Motor neuron (in vitro differentiated cells): ENCODE measurements around the gene VOPP1. TPM values are rescaled to one million over a fixed set of nuclear protein-coding genes. Genes with fewer than 3 reads are reported as not detected.
"Not testable (repeated sequence)": the region's sequence is repeated elsewhere in the genome, so short reads cannot be mapped to it uniquely, and the experiment has no call there.

ENCODE experiments used
- ATAC-seq, 8 experiments: fragments of 200-7000 bp; cut with Tn5 transposase; replicated peaks in 6 of 8; 2 replicates each; pipeline ENCODE4 v1.8.0; 2021; ENCODE audit warnings: mild to moderate bottlenecking in 8 of 8, moderate library complexity in 8 of 8
- H3K27ac ChIP-seq, 2 donors: fragments of 250-450 bp; sonication (Bioruptor Pico); 2 replicates each; pipeline ENCODE4 v1.9.0; 2021; ENCODE audit warnings: antibody characterized with exemption in 2 of 2, mild to moderate bottlenecking in 2 of 2, moderate library complexity in 1 of 2
- H3K4me1 ChIP-seq, 2 donors: fragments of 250-450 bp; sonication (Bioruptor Pico); replicated peaks in 1 of 2; 2 replicates each; pipeline ENCODE4 v1.6.1; 2021; ENCODE audit warnings: antibody characterized with exemption in 2 of 2, mild to moderate bottlenecking in 2 of 2, moderate library complexity in 1 of 2
- H3K4me3 ChIP-seq, 5 donors: fragments of 250-450 bp; sonication (Bioruptor Pico); 2 replicates each; pipeline ENCODE4 v1.9.0; 2021; ENCODE audit warnings: antibody characterized with exemption in 5 of 5, mild to moderate bottlenecking in 5 of 5, moderate library complexity in 4 of 5
- WGBS, 10 experiments: fragments of 450-650 bp; shearing (Covaris generic); methylation state at CpG; one replicate each; pipeline ENCODE4 v1.0.0; 2022; 5-methylcytosine and 5-hydroxymethylcytosine counted together
- in situ Hi-C, 9 experiments: fragments of 400-800 bp; cut with MboI; loops; one replicate each; pipeline ENCODE4 v1.15.0; 2021; ENCODE audit warnings: low sequenced_read_pairs in 9 of 9, low pct_unique_long_range_greater_than_20kb in 2 of 9; ENCODE audit not compliant: unreplicated experiment in 9 of 9
- total RNA-seq, 8 experiments: library from RNA; unstranded; fragments of 300-600 nt; gene quantifications; 2 replicates each; pipeline versions ENCODE4 v1.2.3 to v1.2.4, GENCODE V29; 2022

VOPP1 gene
- total RNA-seq, 8 experiments from 2014 or later: 43.9 to 131 (median 56.3) TPM

DNA sequence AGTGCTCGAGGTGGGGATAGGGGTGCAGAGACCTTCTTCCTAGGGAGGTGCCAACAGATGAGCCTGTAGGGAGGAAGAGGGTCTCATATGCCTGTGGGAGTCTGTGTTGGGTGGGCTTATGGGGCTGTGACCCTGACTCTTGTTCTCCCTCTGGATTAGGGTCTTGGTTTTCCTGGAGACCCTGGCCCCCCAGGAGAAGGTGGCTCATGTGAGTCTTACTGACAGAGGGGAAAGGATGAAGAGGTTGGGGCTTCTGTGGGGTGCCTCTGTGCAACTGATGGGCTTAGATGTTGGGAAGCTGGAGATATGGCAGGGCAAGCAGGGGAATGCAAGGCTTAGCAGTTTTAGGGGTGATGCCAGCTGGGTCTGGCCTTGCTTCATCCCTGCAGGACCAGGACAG is 20.2 kb upstream of the VOPP1 start:
- WGBS, 10 experiments: no CpG with 5 or more reads among the region's 1 CpG
- no peak overlapping the region for H3K4me3 ChIP-seq
- H3K4me1 ChIP-seq: no peaks in the 10 kb centered on the region
- ATAC-seq: no peak
- no peak overlapping the region for H3K27ac ChIP-seq
- in situ Hi-C loops: loop anchor here in 2 of 9 experiments (25.0 kb wide), 2 partner anchors 305 to 330 kb away; no protein-coding TSS in a partner anchor

DNA sequence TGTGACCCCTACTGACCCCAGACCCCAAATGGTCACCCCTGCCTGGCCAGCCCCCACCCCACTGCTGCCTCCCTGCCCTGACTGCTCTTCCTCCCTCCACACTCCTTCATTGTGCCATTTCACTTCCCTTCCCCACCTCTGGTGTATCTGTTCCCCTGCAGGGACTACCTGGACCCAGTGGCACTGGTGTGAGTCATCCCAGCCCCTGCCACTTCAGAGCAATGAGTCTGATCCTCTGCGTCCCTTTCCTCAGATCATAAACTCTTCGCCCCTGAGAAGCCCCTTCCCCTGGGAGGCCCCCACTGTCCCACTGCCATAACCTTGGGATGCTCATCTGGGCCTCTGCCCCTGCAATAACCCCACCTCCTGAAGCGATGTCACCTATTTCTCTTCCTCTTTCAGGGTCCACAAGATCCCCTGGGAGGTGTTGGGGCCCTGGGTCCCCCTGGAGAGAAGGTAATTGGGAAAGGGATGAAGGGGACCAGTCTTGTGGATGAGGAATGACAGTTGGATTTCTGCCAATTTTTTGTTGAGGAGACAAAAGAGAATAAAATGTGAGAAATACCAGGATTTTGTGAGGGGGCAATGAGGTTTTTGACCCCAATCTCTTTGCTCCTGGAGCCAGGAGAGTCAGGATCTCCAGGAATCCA is 19.1 kb upstream of the VOPP1 start:
- H3K27ac ChIP-seq: no peak overlapping the region
- ATAC-seq: no peak
- in situ Hi-C loops: loop anchor here in 2 of 9 experiments (25.0 kb wide), 2 partner anchors 304 to 329 kb away; no protein-coding TSS in a partner anchor
- H3K4me3 ChIP-seq: no peak overlapping the region
- WGBS, 10 experiments: 50 to 57% methylated on average over 1 to 2 of the region's 3 CpGs; no CpG with 5 or more reads in 8 of the 10 experiments
- no peaks in the 10 kb centered on the region for H3K4me1 ChIP-seq

DNA sequence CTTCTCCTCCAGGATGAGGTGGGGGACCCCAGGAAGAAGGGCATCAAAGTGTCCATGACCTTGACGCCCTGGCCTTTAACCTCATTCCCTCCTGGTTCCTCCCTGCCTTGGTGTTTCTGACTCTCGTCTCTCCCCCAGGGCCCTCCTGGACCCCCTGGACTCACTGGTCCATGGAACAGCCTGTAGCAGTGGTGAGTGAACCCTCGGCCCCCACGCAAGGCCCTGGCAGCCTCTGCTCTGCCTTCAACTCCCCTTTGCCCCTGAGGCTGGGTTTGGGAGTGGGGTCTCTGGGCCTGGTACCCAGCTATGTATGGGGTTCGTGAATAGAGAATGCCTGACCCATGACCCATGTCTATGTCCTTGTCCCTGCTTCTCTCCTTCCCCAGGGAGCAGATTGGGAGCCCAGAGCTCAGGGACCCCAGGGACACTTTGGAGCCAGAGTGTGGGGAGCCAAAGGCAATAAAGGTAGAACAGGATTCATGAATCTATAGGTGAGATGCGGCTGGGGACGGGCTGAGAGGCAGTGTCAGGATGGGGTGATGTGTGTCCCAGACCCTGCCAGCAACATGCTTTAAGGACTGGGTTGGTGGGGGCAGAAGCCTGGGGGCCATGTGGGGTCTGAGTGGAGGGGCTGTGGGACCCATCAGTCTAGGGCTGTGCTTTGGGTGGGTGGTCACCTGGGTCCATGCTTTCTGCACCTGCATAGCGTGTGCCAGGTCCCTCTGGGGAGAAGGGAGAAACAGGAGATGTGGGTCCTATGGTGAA is 18.4 kb upstream of the VOPP1 start:
- no peak for ATAC-seq
- H3K27ac ChIP-seq: no peak overlapping the region
- no peaks in the 10 kb centered on the region for H3K4me1 ChIP-seq
- in situ Hi-C loops: loop anchor here in 2 of 9 experiments (25.0 kb wide), 2 partner anchors 303 to 328 kb away; no protein-coding TSS in a partner anchor
- no peak overlapping the region for H3K4me3 ChIP-seq
- WGBS, 10 experiments: 60 to 73% (median 60%) methylated on average over 1 to 2 of the region's 8 CpGs; no CpG with 5 or more reads in 7 of the 10 experiments

DNA sequence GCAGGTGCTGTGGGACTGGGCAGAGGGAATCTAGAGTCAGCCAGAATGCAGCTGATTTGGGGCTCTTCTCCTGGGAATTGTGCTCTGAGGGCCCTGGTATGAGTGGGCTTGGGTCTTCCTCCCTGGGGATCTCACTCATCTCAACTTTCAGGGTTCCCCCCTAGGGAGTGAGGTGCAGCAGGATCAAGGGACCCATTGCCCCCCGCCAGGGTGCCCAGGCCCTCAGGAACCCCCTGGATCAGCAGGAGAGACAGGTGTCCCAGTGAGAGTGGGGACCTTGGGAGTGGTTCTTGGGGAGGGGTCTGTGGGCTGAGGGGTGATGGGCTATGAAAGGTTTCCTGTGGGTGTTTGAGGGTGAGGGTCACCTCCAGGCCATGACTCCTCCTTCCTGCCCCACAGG is 17.6 kb upstream of the VOPP1 start:
- 71% methylated on average over 1 of the region's 1 CpG; no CpG with 5 or more reads in 9 of the 10 experiments for WGBS, 10 experiments
- ATAC-seq: no peak
- no peaks in the 10 kb centered on the region for H3K4me1 ChIP-seq
- H3K4me3 ChIP-seq: no peak overlapping the region
- in situ Hi-C loops: loop anchor here in 2 of 9 experiments (25.0 kb wide), 2 partner anchors 303 to 328 kb away; no protein-coding TSS in a partner anchor
- H3K27ac ChIP-seq: no peak overlapping the region

DNA sequence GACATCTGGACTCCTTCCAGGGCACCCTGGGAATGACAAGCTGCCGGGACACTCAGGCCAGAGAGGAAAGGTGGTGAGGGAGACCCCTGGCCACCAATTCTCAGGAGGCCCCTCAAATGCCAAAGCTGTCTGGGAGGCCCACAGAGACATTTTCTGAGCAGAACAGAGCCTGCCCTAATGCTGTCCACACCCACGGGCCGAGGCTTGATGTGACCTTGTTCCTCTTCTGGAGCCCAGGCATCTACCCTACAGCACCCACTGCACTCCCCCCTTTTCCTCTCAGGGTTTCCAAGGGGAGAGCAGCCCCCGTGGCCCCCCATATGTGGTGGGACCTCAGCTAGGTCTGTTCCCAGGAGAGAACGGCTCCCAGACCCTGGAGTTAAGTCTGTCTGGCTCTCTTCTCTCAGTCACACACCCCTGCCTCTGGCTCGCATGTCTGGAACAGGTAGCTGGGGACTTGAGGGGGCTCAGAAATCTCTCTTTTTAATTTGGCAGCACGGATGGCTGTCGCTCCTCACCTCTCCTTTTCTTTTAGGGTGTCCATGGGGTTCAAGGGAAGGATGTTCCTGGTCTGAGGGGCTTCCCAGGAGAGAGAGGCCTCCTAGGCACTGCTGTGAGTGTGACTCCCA is 16.8 kb upstream of the VOPP1 start:
- ATAC-seq: no peak
- no peak overlapping the region for H3K27ac ChIP-seq
- WGBS, 10 experiments: 33 to 60% (median 52%) methylated on average over 1 to 3 of the region's 8 CpGs; no CpG with 5 or more reads in 4 of the 10 experiments
- H3K4me3 ChIP-seq: no peak overlapping the region
- in situ Hi-C loops: loop anchor here in 2 of 9 experiments (25.0 kb wide), 2 partner anchors 302 to 327 kb away; no protein-coding TSS in a partner anchor
- no peaks in the 10 kb centered on the region for H3K4me1 ChIP-seq

- 60 to 90% methylated on average over 1 to 2 of the region's 4 CpGs; no CpG with 5 or more reads in 8 of the 10 experiments for WGBS, 10 experiments
- no peak for ATAC-seq
- in situ Hi-C loops: loop anchor here in 2 of 9 experiments (25.0 kb wide), 2 partner anchors 301 to 326 kb away; no protein-coding TSS in a partner anchor
- Histone ChIP-seq H3K4me3 (no peak overlapping the region), H3K27ac (no peak overlapping the region), H3K4me1 (no peaks in the 10 kb centered on the region)
These were observed 16.0 kb upstream of the VOPP1 start for GRCh38 chr7:55588379-55588699.

DNA sequence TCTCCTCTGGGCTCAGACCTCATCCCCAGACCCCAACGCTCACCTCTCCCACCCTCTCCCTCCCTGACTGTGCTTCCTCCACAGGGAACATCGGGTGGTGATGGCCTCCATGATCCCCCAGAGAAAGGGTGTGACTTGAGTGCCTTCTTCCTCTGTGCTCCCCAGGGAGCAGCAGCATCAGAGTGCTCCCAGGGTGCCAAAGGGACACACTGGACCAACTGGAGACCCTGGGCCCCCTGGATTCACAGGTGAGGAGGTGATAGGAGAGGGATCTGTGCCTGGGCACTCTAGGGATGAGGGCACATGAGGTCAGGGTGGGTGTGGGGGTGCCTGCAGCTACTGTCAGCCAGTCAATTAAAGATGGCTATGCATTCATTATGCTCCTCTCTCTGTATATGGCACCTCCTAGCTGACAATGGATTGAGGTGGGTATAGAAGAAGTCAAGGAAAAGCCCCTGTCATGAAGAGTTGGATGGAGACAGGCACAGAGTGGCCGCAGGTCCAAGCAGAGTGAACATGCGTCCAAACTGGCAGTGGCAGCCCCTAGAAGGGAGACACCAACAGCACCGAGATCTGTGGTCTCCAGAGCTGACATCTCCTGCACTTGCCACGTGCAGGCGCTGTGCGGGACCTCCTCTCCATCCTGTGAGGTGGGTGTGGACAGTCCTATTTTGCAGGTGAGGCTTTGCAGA is 15.5 kb upstream of the VOPP1 start:
- H3K4me1 ChIP-seq: no peaks in the 10 kb centered on the region
- no peak overlapping the region for H3K4me3 ChIP-seq
- no peak for ATAC-seq
- WGBS, 10 experiments: 7 to 90% (median 70%) methylated on average over 2 to 4 of the region's 8 CpGs; no CpG with 5 or more reads in 5 of the 10 experiments
- in situ Hi-C loops: loop anchor here in 2 of 9 experiments (25.0 kb wide), 2 partner anchors 301 to 326 kb away; no protein-coding TSS in a partner anchor
- H3K27ac ChIP-seq: no peak overlapping the region

DNA sequence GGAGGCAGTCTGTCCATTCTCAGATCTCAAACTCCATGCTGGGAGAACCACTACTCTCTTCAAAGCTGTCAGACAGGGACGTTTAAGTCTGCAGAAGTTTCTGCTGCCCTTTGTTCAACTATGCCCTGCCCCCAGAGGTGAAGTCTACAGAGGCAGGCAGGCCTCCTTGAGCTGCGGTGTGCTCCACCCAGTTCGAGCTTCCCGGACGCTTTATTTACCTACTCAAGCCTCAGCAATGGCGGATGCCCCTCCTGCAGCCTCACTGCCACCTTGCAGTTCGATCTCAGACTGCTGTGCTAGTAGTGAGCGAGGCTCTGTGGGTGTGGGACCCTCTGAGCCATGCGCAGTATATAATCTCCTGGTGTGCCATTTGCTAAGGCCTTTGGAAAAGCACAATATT is 10.4 kb upstream of the VOPP1 start:
- H3K4me1 ChIP-seq, H3K27ac ChIP-seq, H3K4me3 ChIP-seq, ATAC-seq: not testable (repeated sequence)
- in situ Hi-C loops: loop anchor here in 2 of 9 experiments (25.0 kb wide), 2 partner anchors 295 to 320 kb away; no protein-coding TSS in a partner anchor
- 40 to 85% methylated on average over 1 to 2 of the region's 9 CpGs; no CpG with 5 or more reads in 8 of the 10 experiments for WGBS, 10 experiments

DNA sequence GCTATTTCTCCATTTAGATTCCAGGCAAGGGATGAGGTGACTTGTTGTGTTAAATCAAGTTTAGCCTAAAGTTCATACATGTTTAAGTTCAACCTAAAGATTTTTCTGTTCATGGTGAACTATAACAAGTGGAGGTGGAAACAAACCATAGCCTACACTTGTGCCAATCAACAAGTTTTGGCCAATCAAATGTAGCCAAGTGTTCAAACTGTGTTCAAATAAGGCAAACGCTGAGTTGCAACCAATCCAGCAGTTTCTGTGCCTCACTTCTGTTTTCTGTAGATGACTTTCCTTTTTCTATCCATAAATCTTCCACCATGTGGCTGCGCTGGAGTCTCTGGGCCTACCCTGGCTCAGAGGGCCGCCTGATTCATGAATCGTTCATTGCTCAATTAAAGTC is 4.5 kb upstream of the VOPP1 start:
- H3K4me1 ChIP-seq: peaks cover 11 to 13% of the 10 kb centered on the region in 2 donors
- in situ Hi-C loops: loop anchor here in 2 of 9 experiments (25.0 kb wide), 2 partner anchors 289 to 314 kb away; no protein-coding TSS in a partner anchor
- no peak overlapping the region for H3K27ac ChIP-seq
- no peak overlapping the region for H3K4me3 ChIP-seq
- no peak for ATAC-seq
- WGBS, 10 experiments: 48 to 91% (median 82%) methylated on average over 1 to 4 of the region's 4 CpGs; no CpG with 5 or more reads in 1 of the 10 experiments

- in situ Hi-C loops: loop anchor here in 2 of 9 experiments (25.0 kb wide), 2 partner anchors 288 to 313 kb away; no protein-coding TSS in a partner anchor
- 62 to 100% (median 87%) methylated on average over 1 to 4 of the region's 4 CpGs; no CpG with 5 or more reads in 2 of the 10 experiments for WGBS, 10 experiments
- peak in 2 of 8 experiments; percentile 13 to 18 for ATAC-seq
- H3K4me1 ChIP-seq: peaks cover 14 to 16% of the 10 kb centered on the region in 2 donors
- H3K27ac ChIP-seq: no peak overlapping the region
- no peak overlapping the region for H3K4me3 ChIP-seq
These were observed 3.4 kb upstream of the VOPP1 start for GRCh38 chr7:55575733-55576132.

DNA sequence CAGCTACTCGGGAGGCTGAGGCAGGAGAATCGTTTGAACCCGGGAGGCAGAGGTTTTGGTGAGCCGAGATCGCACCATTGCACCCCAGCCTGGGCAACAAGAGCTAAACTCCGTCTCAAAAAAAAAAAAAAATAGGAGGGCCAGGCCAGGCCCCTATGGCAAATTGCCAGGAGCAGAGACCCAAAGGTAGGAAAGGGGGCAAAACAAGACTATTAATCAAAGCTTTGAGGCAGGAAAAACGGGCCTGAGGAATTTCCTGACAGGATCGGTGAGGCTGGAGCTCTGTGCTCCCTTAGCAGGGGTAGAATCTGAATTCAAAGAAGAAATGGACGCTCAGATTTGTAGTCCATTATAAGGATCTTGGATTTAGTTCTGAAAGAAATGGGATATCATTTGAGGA is 2.8 kb upstream of the VOPP1 start:
- no peak overlapping the region for H3K4me3 ChIP-seq
- no peak overlapping the region for H3K27ac ChIP-seq
- no peak for ATAC-seq
- WGBS, 10 experiments: 70 to 97% (median 76%) methylated on average over 3 to 9 of the region's 9 CpGs; no CpG with 5 or more reads in 3 of the 10 experiments
- in situ Hi-C loops: loop anchor here in 2 of 9 experiments (25.0 kb wide), 2 partner anchors 288 to 313 kb away; no protein-coding TSS in a partner anchor
- peaks cover 19 to 23% of the 10 kb centered on the region in 2 donors for H3K4me1 ChIP-seq
